ENCODE results near the gene GP5. TPM values are rescaled to one million over a fixed set of nuclear protein-coding genes. Genes with fewer than 3 reads are reported as not detected.

Gene GP5
- total and polyA plus RNA-seq, 2 experiments from 2014 or later = 0.83 TPM; not detected in 1

GRCh38 chr3:194407423-194407822, 8.4 kb upstream of the GP5 start:
- Histone ChIP-seq H3K27ac (peak overlapping the region; percentile 33), H3K4me1 (ENCODE audit: low read depth) (peaks cover 4% of the 10 kb centered on the region), H3K36me3 (peaks cover 39% of the 10 kb centered on the region), H3K27me3 (no peaks in the 10 kb centered on the region), H3K4me3 (no peak overlapping the region), H3K9me3 (ENCODE audit: low read depth) (no peaks in the 10 kb centered on the region)
- peak in 1 of 2 donors; percentile 47 for DNase-seq (ENCODE audit: low read depth in 1 of 2, low spot score in 1 of 2)
- TF ChIP-seq, protein P1, sequence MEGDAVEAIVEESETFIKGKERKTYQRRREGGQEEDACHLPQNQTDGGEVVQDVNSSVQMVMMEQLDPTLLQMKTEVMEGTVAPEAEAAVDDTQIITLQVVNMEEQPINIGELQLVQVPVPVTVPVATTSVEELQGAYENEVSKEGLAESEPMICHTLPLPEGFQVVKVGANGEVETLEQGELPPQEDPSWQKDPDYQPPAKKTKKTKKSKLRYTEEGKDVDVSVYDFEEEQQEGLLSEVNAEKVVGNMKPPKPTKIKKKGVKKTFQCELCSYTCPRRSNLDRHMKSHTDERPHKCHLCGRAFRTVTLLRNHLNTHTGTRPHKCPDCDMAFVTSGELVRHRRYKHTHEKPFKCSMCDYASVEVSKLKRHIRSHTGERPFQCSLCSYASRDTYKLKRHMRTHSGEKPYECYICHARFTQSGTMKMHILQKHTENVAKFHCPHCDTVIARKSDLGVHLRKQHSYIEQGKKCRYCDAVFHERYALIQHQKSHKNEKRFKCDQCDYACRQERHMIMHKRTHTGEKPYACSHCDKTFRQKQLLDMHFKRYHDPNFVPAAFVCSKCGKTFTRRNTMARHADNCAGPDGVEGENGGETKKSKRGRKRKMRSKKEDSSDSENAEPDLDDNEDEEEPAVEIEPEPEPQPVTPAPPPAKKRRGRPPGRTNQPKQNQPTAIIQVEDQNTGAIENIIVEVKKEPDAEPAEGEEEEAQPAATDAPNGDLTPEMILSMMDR (IDR thresholded peaks at IDR 0.05; ENCODE audit: low read depth, low read length) = no peak

DNA sequence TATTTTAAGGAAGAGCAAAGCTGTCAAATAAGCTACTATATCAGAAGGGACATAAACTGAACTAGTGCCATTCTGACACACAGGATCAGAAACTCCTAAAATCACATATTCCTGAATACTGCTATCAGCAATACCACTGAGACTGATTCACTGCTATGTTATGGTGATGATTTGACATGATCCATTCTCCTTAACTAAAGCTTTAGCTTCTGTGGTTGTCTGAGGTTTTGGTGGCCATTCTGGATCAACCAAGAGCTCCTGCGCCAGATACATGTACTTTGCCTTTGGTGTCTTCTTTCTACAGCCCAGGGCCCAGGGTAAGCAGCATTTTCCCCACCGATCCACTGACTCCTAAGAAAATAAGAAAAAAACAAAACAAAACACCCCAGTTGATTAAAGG, 6.7 kb upstream of the GP5 start:
- no peak overlapping the region for H3K27ac ChIP-seq
- peaks cover 4% of the 10 kb centered on the region for H3K4me1 ChIP-seq (ENCODE audit: low read depth)
- no peak for DNase-seq (ENCODE audit: low read depth in 1 of 2, low spot score in 1 of 2)
- H3K36me3 ChIP-seq = peaks cover 30% of the 10 kb centered on the region
- TF ChIP-seq, protein P1 (IDR thresholded peaks at IDR 0.05; ENCODE audit: low read depth, low read length) = no peak
- H3K4me3 ChIP-seq = no peak overlapping the region
- no peaks in the 10 kb centered on the region for H3K9me3 ChIP-seq (ENCODE audit: low read depth)
- H3K27me3 ChIP-seq = no peaks in the 10 kb centered on the region

- peaks cover 4% of the 10 kb centered on the region for H3K4me1 ChIP-seq (ENCODE audit: low read depth)
- no peak overlapping the region for H3K27ac ChIP-seq
- H3K36me3 ChIP-seq = peaks cover 30% of the 10 kb centered on the region
- H3K27me3 ChIP-seq = no peaks in the 10 kb centered on the region
- DNase-seq (ENCODE audit: low read depth in 1 of 2, low spot score in 1 of 2) = peak; percentile 63 to 75
- H3K9me3 ChIP-seq (ENCODE audit: low read depth) = no peaks in the 10 kb centered on the region
- no peak overlapping the region for H3K4me3 ChIP-seq
- TF ChIP-seq, protein P1 (IDR thresholded peaks at IDR 0.05; ENCODE audit: low read depth, low read length) = peak; percentile 62
These were observed 5.5 kb upstream of the GP5 start for GRCh38 chr3:194404365-194405140.

- Histone ChIP-seq H3K27ac (no peak overlapping the region), H3K9me3 (ENCODE audit: low read depth) (no peaks in the 10 kb centered on the region), H3K4me3 (no peak overlapping the region), H3K36me3 (peaks cover 17% of the 10 kb centered on the region), H3K4me1 (ENCODE audit: low read depth) (peaks cover 4% of the 10 kb centered on the region), H3K27me3 (peaks cover 24% of the 10 kb centered on the region)
- TF ChIP-seq, protein P1 (IDR thresholded peaks at IDR 0.05; ENCODE audit: low read depth, low read length) = no peak
- DNase-seq (ENCODE audit: low read depth in 1 of 2, low spot score in 1 of 2) = no peak
These were observed 2.8 kb upstream of the GP5 start for GRCh38 chr3:194401868-194402329.

GRCh38 chr3:194401346-194401745, 2.3 kb upstream of the GP5 start:
- Histone ChIP-seq H3K36me3 (peaks cover 17% of the 10 kb centered on the region), H3K4me3 (no peak overlapping the region), H3K4me1 (ENCODE audit: low read depth) (peaks cover 4% of the 10 kb centered on the region), H3K9me3 (ENCODE audit: low read depth) (no peaks in the 10 kb centered on the region), H3K27ac (no peak overlapping the region), H3K27me3 (peaks cover 30% of the 10 kb centered on the region)
- DNase-seq (ENCODE audit: low read depth in 1 of 2, low spot score in 1 of 2) = no peak
- TF ChIP-seq, protein P1 (IDR thresholded peaks at IDR 0.05; ENCODE audit: low read depth, low read length) = no peak
